ENCODE measurements around the gene NADSYN1. TPM values are rescaled to one million over a fixed set of nuclear protein-coding genes. Genes with fewer than 3 reads are reported as not detected.

Gene NADSYN1
- total and polyA plus RNA-seq, 4 donors = 62.8 to 79.3 (median 65.0) TPM

DNA sequence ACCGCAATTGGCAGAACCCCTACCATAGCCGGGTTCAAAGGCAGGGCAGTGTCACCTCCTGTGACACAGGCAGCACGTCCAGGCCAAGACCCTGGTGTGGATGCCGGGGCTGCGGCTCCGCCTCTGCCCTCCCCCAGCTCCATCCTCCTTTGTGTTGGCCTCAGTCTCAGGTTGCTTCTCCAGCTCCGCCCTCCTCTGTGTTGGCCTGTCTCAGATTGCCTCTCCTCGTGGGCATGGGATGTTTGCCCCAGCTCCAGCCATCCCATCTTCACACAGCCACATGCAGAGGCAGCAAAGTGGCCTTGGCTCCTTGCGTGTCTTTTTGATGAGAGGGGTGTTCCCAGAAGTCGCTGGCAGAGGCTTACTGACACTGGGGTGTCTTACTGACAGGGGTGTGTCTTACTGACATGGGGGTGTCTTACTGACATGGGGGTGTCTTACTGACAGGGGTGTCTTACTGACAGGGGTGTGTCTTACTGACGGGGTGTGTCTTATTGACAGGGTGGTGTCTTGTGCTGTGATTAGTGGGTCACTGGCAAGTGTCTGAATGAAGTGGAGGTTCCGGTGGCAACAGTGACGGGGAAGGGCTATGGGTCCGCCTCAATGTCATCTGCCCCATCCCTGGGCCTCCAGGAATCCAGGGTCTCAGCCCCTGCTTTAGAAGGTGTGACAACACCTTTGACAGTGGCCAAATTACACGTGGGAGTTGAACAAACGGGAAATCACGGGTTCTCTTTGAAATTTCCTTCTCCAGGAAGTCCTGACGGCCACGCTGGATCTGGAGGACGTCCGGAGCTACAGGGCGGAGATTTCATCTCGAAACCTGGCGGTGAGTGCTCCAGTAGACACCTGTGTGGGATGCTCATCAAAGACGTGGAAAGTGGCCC, 24.9 kb downstream of the NADSYN1 start:
- no peaks in the 10 kb centered on the region for H3K27me3 ChIP-seq (ENCODE audit: control insufficient read depth in 3 of 3, insufficient read depth in 3 of 3, low read length in 2 of 3)
- ATAC-seq (ENCODE audit: insufficient read depth, low FRiP score) = no peak
- peaks cover 0 to 11% (median 0%) of the 10 kb centered on the region in 5 donors for H3K4me1 ChIP-seq (ENCODE audit: control insufficient read depth in 5 of 5, insufficient read depth in 5 of 5, low read length in 5 of 5)
- TF ChIP-seq, protein P1, sequence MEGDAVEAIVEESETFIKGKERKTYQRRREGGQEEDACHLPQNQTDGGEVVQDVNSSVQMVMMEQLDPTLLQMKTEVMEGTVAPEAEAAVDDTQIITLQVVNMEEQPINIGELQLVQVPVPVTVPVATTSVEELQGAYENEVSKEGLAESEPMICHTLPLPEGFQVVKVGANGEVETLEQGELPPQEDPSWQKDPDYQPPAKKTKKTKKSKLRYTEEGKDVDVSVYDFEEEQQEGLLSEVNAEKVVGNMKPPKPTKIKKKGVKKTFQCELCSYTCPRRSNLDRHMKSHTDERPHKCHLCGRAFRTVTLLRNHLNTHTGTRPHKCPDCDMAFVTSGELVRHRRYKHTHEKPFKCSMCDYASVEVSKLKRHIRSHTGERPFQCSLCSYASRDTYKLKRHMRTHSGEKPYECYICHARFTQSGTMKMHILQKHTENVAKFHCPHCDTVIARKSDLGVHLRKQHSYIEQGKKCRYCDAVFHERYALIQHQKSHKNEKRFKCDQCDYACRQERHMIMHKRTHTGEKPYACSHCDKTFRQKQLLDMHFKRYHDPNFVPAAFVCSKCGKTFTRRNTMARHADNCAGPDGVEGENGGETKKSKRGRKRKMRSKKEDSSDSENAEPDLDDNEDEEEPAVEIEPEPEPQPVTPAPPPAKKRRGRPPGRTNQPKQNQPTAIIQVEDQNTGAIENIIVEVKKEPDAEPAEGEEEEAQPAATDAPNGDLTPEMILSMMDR (IDR thresholded peaks at IDR 0.05; ENCODE audit: control extremely low read depth, extremely low read depth) = no peak
- WGBS, 2 donors = 60 to 78% methylated on average over 25 of the region's 25 CpGs
- no peaks in the 10 kb centered on the region for H3K9me3 ChIP-seq (ENCODE audit: control insufficient read depth in 4 of 4, insufficient read depth in 3 of 4, low read length in 3 of 4)
- H3K27ac ChIP-seq (ENCODE audit: low read depth in 1 of 2, low read length in 1 of 2) = no peak overlapping the region
- peaks cover 10 to 86% (median 20%) of the 10 kb centered on the region in 4 donors for H3K36me3 ChIP-seq (ENCODE audit: control insufficient read depth in 4 of 4, insufficient read depth in 4 of 4, low read length in 4 of 4)
- no peak overlapping the region for H3K9ac ChIP-seq (ENCODE audit: insufficient read depth in 1 of 2, low read length in 2 of 2)
- DNase-seq = no peak
- no peak overlapping the region for H3K4me3 ChIP-seq

DNA sequence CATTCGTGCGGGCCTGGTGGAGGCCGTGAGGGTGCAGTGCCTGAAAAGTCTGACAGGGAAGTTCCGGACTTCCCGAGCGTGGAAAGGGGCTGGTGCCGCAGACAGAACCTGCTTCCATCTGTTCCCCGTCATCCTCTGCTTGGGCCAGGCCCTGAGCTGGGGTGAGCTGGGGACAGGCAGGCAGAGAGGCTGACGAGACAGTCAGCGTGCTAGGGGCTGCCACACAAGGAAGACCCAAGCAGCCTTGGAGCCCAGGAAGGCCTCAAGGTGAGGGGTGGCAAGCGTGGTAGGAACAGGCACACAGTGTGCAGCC, 25.5 kb downstream of the NADSYN1 start:
- no peak for ATAC-seq (ENCODE audit: insufficient read depth, low FRiP score)
- Histone ChIP-seq H3K27ac (ENCODE audit: low read depth in 1 of 2, low read length in 1 of 2) (no peak overlapping the region), H3K9ac (ENCODE audit: insufficient read depth in 1 of 2, low read length in 2 of 2) (no peak overlapping the region), H3K4me1 (ENCODE audit: control insufficient read depth in 5 of 5, insufficient read depth in 5 of 5, low read length in 5 of 5) (peaks cover 0 to 11% (median 0%) of the 10 kb centered on the region in 5 donors), H3K36me3 (ENCODE audit: control insufficient read depth in 4 of 4, insufficient read depth in 4 of 4, low read length in 4 of 4) (peaks cover 5 to 84% (median 25%) of the 10 kb centered on the region in 4 donors), H3K9me3 (ENCODE audit: control insufficient read depth in 4 of 4, insufficient read depth in 3 of 4, low read length in 3 of 4) (no peaks in the 10 kb centered on the region), H3K27me3 (ENCODE audit: control insufficient read depth in 3 of 3, insufficient read depth in 3 of 3, low read length in 2 of 3) (no peaks in the 10 kb centered on the region), H3K4me3 (no peak overlapping the region)
- no peak for DNase-seq
- TF ChIP-seq, protein P1 (IDR thresholded peaks at IDR 0.05; ENCODE audit: control extremely low read depth, extremely low read depth) = no peak
- WGBS, 2 donors = 94 to 95% methylated on average over 11 of the region's 11 CpGs

DNA sequence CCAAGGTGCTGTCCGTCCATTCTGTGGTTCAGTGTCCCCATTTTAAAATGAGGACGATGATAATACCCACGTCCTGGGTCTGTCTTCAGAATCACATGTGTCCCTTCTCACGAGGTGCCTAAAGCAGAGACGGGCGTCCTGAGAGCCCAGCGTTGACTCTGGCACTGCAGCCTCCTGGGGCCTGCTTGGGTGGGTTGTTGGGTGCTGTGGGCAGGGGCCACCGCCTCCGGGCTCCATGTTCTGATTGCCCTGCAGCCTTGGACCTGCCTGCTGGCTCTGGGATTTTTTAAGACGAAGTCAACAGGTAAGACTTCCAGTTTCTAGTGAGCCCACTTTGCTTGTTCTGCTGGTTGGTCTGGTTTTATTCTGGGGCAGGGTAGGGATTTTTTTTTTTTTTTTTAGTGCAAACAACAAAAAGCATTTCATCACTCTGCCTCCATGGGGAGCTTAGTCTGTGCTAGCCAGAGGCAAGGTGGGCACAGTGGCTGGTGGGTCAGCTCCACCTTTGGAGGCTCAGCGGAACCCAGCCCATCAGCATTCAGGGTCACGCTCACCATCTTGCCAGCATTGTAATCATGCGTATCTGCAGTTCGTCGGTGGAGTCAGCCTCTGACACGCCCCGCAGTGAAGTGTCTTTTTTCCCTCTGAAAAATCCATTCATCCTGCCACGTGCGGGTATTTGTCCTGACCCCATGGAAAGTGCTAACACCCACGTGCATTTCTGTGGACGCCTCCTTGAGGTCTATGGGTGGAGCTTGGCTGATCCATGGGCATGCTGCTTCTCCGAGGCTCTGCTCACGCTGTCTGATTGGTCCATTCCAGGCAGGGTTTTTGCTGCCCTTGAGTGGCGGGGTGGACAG, 28.3 kb downstream of the NADSYN1 start:
- H3K9me3 ChIP-seq (ENCODE audit: control insufficient read depth in 4 of 4, insufficient read depth in 3 of 4, low read length in 3 of 4) = peaks cover 0 to 1% (median 0%) of the 10 kb centered on the region in 4 donors
- 88 to 94% methylated on average over 24 of the region's 24 CpGs for WGBS, 2 donors
- H3K27me3 ChIP-seq (ENCODE audit: control insufficient read depth in 3 of 3, insufficient read depth in 3 of 3, low read length in 2 of 3) = no peaks in the 10 kb centered on the region
- H3K36me3 ChIP-seq (ENCODE audit: control insufficient read depth in 4 of 4, insufficient read depth in 4 of 4, low read length in 4 of 4) = peaks cover 4 to 83% (median 35%) of the 10 kb centered on the region in 4 donors
- no peak overlapping the region for H3K27ac ChIP-seq (ENCODE audit: low read depth in 1 of 2, low read length in 1 of 2)
- ATAC-seq (ENCODE audit: insufficient read depth, low FRiP score) (no peak), DNase-seq (peak; percentile 40 to 62 (median 42))
- TF ChIP-seq, protein P1 (IDR thresholded peaks at IDR 0.05; ENCODE audit: control extremely low read depth, extremely low read depth) = no peak
- H3K4me1 ChIP-seq (ENCODE audit: control insufficient read depth in 5 of 5, insufficient read depth in 5 of 5, low read length in 5 of 5) = peaks cover 0 to 11% (median 0%) of the 10 kb centered on the region in 5 donors
- no peak overlapping the region for H3K4me3 ChIP-seq
- H3K9ac ChIP-seq (ENCODE audit: insufficient read depth in 1 of 2, low read length in 2 of 2) = no peak overlapping the region

Measured in lung (tissue), 12 donors.